ENCODE results near the gene TMEM88. TPM values are rescaled to one million over a fixed set of nuclear protein-coding genes. Genes with fewer than 3 reads are reported as not detected.

TMEM88 gene
- total and polyA plus RNA-seq, 2 of the 4 experiments (the other 2 are of a cell fraction), result 2.1 TPM; not detected in 1

DNA sequence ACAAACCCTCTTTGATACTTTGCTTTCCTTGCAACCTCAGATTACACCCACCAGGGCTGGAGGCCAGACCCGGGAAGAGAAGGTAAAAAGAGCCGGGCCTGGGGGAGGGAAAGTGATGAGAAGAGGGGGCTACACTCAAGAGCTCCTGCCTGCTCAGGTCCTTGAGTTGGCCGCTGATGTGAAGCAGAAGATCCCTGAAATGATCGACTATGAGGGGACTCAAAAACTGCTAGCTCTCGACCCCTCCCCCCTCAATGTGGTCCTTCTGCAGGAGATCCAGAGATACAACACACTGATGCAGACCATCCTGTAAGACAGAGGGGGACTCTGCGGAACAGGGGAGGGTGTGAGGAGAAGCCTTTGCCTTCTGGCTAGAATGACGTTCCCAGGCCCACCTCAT is 23.6 kb upstream of the TMEM88 start:
- no peak overlapping the region for H4K5ac ChIP-seq (ENCODE audit: low read depth, low read length)
- H3K56ac ChIP-seq (ENCODE audit: extremely low read depth, insufficient read depth, low read length), result no peak overlapping the region
- H2BK5ac ChIP-seq (ENCODE audit: low read depth, low read length, poor library complexity, severe bottlenecking), result no peak overlapping the region
- no peak overlapping the region for H2BK20ac ChIP-seq (ENCODE audit: low read depth, low read length)
- H3K9ac ChIP-seq (ENCODE audit: low read depth, low read length), result no peak overlapping the region
- no peak overlapping the region for H3K4me3 ChIP-seq (ENCODE audit: insufficient read depth, low read depth, low read length)
- no peak overlapping the region; the same call in 1 of the 2 replicates for H3K23ac ChIP-seq (ENCODE audit: low read depth, low read length)
- H2AK5ac ChIP-seq (ENCODE audit: low read depth, low read length), result no peak overlapping the region
- H3K9me1 ChIP-seq (ENCODE audit: insufficient read depth, low read length), result no peaks in the 10 kb centered on the region
- H4K91ac ChIP-seq (ENCODE audit: insufficient read depth, low read depth, low read length), result no peak overlapping the region
- ChIA-PET CTCF (interaction anchor here (0.5 to 0.8 kb wide), 2 partner anchors 30 to 493 kb away, joined by 3 to 5 read pairs; no protein-coding TSS in a partner anchor), POLR2A (ENCODE audit: unreplicated experiment) (no interaction called here)
- H2BK120ac ChIP-seq (ENCODE audit: low read depth, low read length), result no peak overlapping the region
- 0 out of 2 replicates have a peak, but pooled peaks cover 4% of the 10 kb centered on the region for H4K20me1 ChIP-seq (ENCODE audit: insufficient read depth, low read length)
- peaks cover 0 to 5% of the 10 kb centered on the region in 2 experiments; a peak in 1 of 4 replicates for H3K79me1 ChIP-seq (ENCODE audit: low read depth in 1 of 2, low read length in 2 of 2)
- BruUV-seq (replicated peaks), result no TSS peak
- peaks cover 3% of the 10 kb centered on the region for H3K4me1 ChIP-seq (ENCODE audit: control insufficient read depth, insufficient read depth, low read length)
- no peak overlapping the region for H3K18ac ChIP-seq (ENCODE audit: low read depth, low read length)
- no peak overlapping the region for H2BK15ac ChIP-seq (ENCODE audit: low read depth, low read length)
- no peak for ATAC-seq (ENCODE audit: low read depth)
- H3K27ac ChIP-seq (ENCODE audit: insufficient read depth, low read length), result no peak overlapping the region
- H3K14ac ChIP-seq (replicated peaks; ENCODE audit: low read depth, low read length), result no peak overlapping the region
- no peak for TF ChIP-seq POLR2A (IDR thresholded peaks at IDR 0.05; ENCODE audit: low read depth, low read length)
- TF ChIP-seq MAFK (IDR thresholded peaks at IDR 0.05; ENCODE audit: low read depth, low read length), result no peak
- TF ChIP-seq NFE2L2 (IDR thresholded peaks at IDR 0.05; ENCODE audit: low read depth, low read length), result no peak
- TF ChIP-seq SMC3 (IDR thresholded peaks at IDR 0.05; ENCODE audit: low read depth, low read length), result no peak
- TF ChIP-seq FOS (IDR thresholded peaks at IDR 0.05; ENCODE audit: low read depth, low read length), result no peak
- TF ChIP-seq RCOR1 (IDR thresholded peaks at IDR 0.05; ENCODE audit: insufficient replicate concordance, low read length), result no peak
- no peak for TF ChIP-seq BHLHE40 (IDR thresholded peaks at IDR 0.05; ENCODE audit: low read depth, low read length)
- TF ChIP-seq USF2 (IDR thresholded peaks at IDR 0.05; ENCODE audit: low read depth, low read length), result no peak
- no peak for TF ChIP-seq RAD21 (IDR thresholded peaks at IDR 0.05; ENCODE audit: low read length)
- no peak for TF ChIP-seq CHD1 (IDR thresholded peaks at IDR 0.05; ENCODE audit: low read depth, low read length)
- no peak for TF ChIP-seq MXI1 (IDR thresholded peaks at IDR 0.05; ENCODE audit: borderline replicate concordance, low read depth, low read length)
- no peak for TF ChIP-seq CTCF (conservative IDR thresholded peaks at IDR 0.05; ENCODE audit: low read depth, low read length)
- TF ChIP-seq, protein P1, sequence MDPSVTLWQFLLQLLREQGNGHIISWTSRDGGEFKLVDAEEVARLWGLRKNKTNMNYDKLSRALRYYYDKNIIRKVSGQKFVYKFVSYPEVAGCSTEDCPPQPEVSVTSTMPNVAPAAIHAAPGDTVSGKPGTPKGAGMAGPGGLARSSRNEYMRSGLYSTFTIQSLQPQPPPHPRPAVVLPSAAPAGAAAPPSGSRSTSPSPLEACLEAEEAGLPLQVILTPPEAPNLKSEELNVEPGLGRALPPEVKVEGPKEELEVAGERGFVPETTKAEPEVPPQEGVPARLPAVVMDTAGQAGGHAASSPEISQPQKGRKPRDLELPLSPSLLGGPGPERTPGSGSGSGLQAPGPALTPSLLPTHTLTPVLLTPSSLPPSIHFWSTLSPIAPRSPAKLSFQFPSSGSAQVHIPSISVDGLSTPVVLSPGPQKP (IDR thresholded peaks at IDR 0.05; ENCODE audit: borderline replicate concordance, low read depth, low read length), result no peak
- TF ChIP-seq MAZ (IDR thresholded peaks at IDR 0.05; ENCODE audit: borderline replicate concordance, low read depth, low read length), result no peak
- no peak for DNase-seq
- no peak overlapping the region for H2AK9ac ChIP-seq (replicated peaks; ENCODE audit: low read depth, low read length, poor library complexity)
- no peaks in the 10 kb centered on the region for H3K9me3 ChIP-seq (ENCODE audit: control insufficient read depth, insufficient read depth, low read length)
- in situ Hi-C loops (cut with MboI; ENCODE audit: low sequenced_read_pairs), result no loop called here
- H4K8ac ChIP-seq (ENCODE audit: low read depth in 2 of 2, low read length in 2 of 2), result no peak overlapping the region
- no peak overlapping the region for H3K4ac ChIP-seq (ENCODE audit: low read depth, low read length)
- no peaks in the 10 kb centered on the region for H3K36me3 ChIP-seq (ENCODE audit: control insufficient read depth, insufficient read depth, low read length)
- no peak overlapping the region for H2AFZ ChIP-seq (replicated peaks; ENCODE audit: low read length, poor library complexity)
- intact Hi-C loops (cut with micrococcal nuclease), result no loop called here
- no peak overlapping the region for H3K4me2 ChIP-seq (ENCODE audit: low read depth, low read length)
- no CpG with 5 or more reads among the region's 7 CpGs for WGBS, 2 experiments (ENCODE audit: extremely low coverage in 2 of 2, insufficient read length in 1 of 2)
- peaks cover 6% of the 10 kb centered on the region for H3K27me3 ChIP-seq (ENCODE audit: control insufficient read depth, insufficient read depth, low read length)
- dilution Hi-C loops (cut with HindIII; ENCODE audit: low sequenced_read_pairs, unreplicated experiment), result no loop called here

Data from IMR-90 (cell line).